Measurements from ENCODE around the gene ATP5MG.

- TF ChIP-seq, protein P1, sequence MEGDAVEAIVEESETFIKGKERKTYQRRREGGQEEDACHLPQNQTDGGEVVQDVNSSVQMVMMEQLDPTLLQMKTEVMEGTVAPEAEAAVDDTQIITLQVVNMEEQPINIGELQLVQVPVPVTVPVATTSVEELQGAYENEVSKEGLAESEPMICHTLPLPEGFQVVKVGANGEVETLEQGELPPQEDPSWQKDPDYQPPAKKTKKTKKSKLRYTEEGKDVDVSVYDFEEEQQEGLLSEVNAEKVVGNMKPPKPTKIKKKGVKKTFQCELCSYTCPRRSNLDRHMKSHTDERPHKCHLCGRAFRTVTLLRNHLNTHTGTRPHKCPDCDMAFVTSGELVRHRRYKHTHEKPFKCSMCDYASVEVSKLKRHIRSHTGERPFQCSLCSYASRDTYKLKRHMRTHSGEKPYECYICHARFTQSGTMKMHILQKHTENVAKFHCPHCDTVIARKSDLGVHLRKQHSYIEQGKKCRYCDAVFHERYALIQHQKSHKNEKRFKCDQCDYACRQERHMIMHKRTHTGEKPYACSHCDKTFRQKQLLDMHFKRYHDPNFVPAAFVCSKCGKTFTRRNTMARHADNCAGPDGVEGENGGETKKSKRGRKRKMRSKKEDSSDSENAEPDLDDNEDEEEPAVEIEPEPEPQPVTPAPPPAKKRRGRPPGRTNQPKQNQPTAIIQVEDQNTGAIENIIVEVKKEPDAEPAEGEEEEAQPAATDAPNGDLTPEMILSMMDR (IDR thresholded peaks at IDR 0.05; ENCODE audit: low read length): no peak
- TF ChIP-seq EZH2 (IDR thresholded peaks at IDR 0.05; ENCODE audit: borderline replicate concordance, low read length): no peak
Measured at GRCh38 chr11:118449316-118449918, 48.0 kb downstream of the ATP5MG start.

Data from OCI-LY1 (cell line).